ENCODE results near the gene CREB3. TPM values are rescaled to one million over a fixed set of nuclear protein-coding genes. Genes with fewer than 3 reads are reported as not detected.

The CREB3 gene
- total RNA-seq, 1 donor from 2014 or later: 28.1 TPM

- no peak for ATAC-seq
- DNase-seq: no peak
Observed at GRCh38 chr9:35687306-35687705, 45.2 kb upstream of the CREB3 start.

DNA sequence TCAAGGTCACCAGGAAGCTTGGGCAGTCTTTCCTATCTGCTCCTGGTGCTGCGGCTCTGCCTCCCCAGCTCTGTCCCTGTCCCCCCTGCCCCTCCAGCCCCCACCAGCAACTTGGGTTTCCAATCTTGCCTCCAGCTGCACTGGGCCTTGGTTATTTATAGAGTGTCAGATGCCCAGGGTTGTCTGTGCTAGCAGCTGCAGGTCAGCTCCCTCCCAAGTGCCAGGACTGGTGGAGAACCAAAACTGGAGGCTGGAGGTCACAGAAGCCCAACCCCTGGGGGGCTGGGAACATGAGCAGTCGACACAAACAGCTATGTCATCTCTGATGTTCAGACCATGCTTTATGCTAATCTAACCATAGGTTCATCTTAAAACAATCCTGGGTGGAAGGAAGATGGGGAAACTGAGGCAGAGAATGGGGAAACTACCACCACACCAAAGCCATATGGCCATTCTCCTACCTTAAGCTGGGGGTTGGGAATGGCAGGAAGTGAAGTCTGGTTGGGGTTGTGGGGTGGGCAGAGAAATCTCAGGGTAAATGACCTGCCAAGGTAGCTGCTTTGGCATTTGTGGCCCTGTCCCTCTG lies 44.4 kb upstream of the CREB3 start:
- TF ChIP-seq, protein P1, sequence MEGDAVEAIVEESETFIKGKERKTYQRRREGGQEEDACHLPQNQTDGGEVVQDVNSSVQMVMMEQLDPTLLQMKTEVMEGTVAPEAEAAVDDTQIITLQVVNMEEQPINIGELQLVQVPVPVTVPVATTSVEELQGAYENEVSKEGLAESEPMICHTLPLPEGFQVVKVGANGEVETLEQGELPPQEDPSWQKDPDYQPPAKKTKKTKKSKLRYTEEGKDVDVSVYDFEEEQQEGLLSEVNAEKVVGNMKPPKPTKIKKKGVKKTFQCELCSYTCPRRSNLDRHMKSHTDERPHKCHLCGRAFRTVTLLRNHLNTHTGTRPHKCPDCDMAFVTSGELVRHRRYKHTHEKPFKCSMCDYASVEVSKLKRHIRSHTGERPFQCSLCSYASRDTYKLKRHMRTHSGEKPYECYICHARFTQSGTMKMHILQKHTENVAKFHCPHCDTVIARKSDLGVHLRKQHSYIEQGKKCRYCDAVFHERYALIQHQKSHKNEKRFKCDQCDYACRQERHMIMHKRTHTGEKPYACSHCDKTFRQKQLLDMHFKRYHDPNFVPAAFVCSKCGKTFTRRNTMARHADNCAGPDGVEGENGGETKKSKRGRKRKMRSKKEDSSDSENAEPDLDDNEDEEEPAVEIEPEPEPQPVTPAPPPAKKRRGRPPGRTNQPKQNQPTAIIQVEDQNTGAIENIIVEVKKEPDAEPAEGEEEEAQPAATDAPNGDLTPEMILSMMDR (IDR thresholded peaks at IDR 0.05): no peak
- Histone ChIP-seq H3K4me3 (peak overlapping the region; percentile 73), H3K4me1 (peaks cover 21% of the 10 kb centered on the region), H3K9me3 (no peaks in the 10 kb centered on the region), H3K36me3 (peaks cover 11% of the 10 kb centered on the region), H3K27ac (no peak overlapping the region), H3K27me3 (ENCODE audit: low read depth) (no peaks in the 10 kb centered on the region)
- no peak for DNase-seq
- no peak for ATAC-seq
- intact Hi-C loops (cut with DNase I): no loop called here

More at GRCh38 chr9:35687306-35687705, 45.2 kb upstream of the CREB3 start:
- peaks cover 11% of the 10 kb centered on the region for H3K36me3 ChIP-seq
- TF ChIP-seq, protein P1 (IDR thresholded peaks at IDR 0.05): no peak
- intact Hi-C loops (cut with DNase I): no loop called here
- H3K27ac ChIP-seq: no peak overlapping the region
- H3K27me3 ChIP-seq (ENCODE audit: low read depth): no peaks in the 10 kb centered on the region
- no peak overlapping the region for H3K4me3 ChIP-seq
- H3K4me1 ChIP-seq: peaks cover 23% of the 10 kb centered on the region
- H3K9me3 ChIP-seq: no peaks in the 10 kb centered on the region

GRCh38 chr9:35688558-35689541 lies 43.6 kb upstream of the CREB3 start:
- no peaks in the 10 kb centered on the region for H3K27me3 ChIP-seq (ENCODE audit: low read depth)
- peak overlapping the region; percentile 73 for H3K4me3 ChIP-seq
- no peak for DNase-seq
- H3K9me3 ChIP-seq: no peaks in the 10 kb centered on the region
- H3K27ac ChIP-seq: peak overlapping the region; percentile 80
- ATAC-seq: no peak
- H3K36me3 ChIP-seq: peaks cover 11% of the 10 kb centered on the region
- intact Hi-C loops (cut with DNase I): no loop called here
- TF ChIP-seq, protein P1 (IDR thresholded peaks at IDR 0.05): no peak
- H3K4me1 ChIP-seq: peaks cover 14% of the 10 kb centered on the region

GRCh38 chr9:35689542-35690293 lies 42.7 kb upstream of the CREB3 start, which contains the start of gene TPM2:
Gene TPM2 (minus strand): TSS chr9:35689925. CDS start chr9:35689817, 108 bp downstream.
- Histone ChIP-seq H3K4me1 (peaks cover 13% of the 10 kb centered on the region), H3K4me3 (peak within 1 kb of the TSS; percentile 73), H3K27ac (peak within 1 kb of the TSS; percentile 80), H3K9me3 (no peaks in the 10 kb centered on the region), H3K36me3 (peaks cover 10% of the 10 kb centered on the region), H3K27me3 (ENCODE audit: low read depth) (no peaks in the 10 kb centered on the region)
- intact Hi-C loops (cut with DNase I): no loop called here
- peak; percentile 56 for DNase-seq
- ATAC-seq: peak; percentile 57 to 69
- TF ChIP-seq, protein P1 (IDR thresholded peaks at IDR 0.05): no peak

GRCh38 chr9:35690294-35690613 lies 42.2 kb upstream of the CREB3 start:
- DNase-seq (no peak), ATAC-seq (no peak)
- Histone ChIP-seq H3K27ac (peak overlapping the region; percentile 80), H3K27me3 (ENCODE audit: low read depth) (no peaks in the 10 kb centered on the region), H3K36me3 (peaks cover 5% of the 10 kb centered on the region), H3K4me1 (peaks cover 13% of the 10 kb centered on the region), H3K4me3 (peak overlapping the region; percentile 73), H3K9me3 (no peaks in the 10 kb centered on the region)
- TF ChIP-seq, protein P1 (IDR thresholded peaks at IDR 0.05): no peak
- intact Hi-C loops (cut with DNase I): no loop called here

Measured in lower lobe of right lung (tissue), 2 donors.